GM21717 (cell line): ENCODE results near the gene CRYGN.

ENCODE experiments used
- ATAC-seq: cut with Tn5 transposase; IDR thresholded peaks from one replicate; pipeline ENCODE4 v1.9.1; 2021; ENCODE audit warnings: mild to moderate bottlenecking, moderate library complexity; ENCODE audit not compliant: unreplicated experiment

The CRYGN gene

DNA sequence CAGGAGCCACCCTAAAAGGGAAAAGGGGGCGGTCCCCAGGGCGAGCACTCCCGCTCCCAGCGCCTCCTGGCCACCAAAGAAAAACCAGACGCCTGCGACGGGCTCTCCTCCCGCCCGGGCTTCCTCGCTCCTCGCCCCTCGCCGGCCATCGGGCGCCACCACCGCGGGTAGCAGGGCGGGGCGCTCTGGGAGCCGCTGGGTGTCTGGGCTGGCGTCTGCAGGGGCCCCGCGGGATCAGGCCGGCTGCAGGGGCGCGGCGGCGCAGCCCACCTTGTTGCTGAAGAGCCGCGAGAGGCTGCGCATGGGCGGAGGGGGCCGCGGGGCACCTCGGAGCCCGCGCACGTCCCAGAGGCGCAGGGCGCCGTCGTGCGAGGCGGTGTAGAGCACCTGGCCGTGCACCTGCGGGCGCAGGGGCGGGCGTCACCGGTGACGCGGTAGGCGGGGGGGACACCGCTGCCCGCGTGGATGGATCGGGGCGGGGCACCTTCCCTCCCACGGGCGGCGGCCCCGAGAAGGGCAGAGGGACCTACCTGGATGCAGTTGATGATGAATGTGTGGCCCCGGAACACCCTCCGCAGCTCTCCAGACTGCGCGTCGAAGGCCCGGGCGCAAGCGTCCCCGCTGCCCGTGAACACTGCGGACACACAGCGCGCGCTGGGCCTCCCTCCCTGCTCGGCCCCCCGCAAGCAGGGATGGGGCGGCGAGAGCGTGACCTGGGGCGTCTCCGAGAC is 58.4 kb downstream of the CRYGN start:
- no peak for ATAC-seq

DNA sequence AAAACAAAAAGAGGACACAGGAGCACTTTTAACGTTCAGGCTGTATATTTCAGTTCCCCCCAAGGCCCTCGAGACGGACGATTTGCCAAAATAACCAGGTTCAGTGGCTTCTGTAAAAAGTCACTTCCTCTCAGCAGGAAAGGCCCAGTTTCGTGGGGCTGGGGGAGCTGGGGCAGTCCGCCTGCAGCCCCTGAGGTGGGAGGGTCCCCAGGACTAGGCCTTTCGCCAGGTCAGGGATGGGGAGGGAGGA is 58.9 kb downstream of the CRYGN start:
- no peak for ATAC-seq

DNA sequence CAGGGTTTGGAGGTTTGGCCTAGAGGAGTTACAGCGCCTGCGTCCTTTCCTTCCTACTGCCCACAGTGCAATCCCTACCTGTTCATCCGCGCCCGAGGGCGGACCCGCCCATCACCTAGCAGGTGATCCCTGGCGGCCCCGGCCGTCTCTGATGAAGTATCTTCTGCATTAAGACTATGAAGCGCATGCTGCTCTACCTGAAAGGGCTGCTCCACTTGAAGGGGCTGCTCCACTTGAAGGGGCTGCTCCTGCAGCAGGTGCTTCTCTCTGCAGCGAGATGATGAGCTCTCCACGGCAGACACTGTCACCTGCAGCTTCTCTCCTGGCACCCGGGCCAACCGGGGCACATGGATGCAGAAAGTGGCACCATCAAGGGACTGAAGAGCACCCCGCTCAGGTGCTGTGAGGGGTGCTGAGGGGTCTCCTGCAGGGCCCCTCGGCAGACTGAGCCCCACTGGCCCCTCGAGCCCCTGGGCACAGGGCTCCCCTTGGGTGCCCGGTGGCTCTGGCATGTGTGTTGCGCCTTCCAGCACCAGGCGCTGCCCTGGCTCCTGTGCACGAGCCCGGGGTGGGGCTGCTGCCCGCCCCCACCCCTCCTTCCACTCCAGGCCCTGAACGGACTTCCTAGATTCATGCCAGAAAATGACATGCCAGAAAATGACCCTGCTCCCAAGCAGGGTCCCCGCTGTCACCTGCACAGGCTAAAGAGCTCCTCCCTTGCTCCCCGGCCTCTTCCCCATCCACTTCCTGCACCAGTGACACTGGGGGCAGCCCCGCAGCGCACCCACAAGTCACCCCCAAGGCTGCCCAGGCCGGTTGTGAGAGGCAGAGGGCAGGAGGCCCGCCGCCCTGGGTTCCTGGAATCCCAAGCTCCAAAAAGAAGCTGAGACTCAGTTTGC is 59.5 kb downstream of the CRYGN start:
- no peak for ATAC-seq

DNA sequence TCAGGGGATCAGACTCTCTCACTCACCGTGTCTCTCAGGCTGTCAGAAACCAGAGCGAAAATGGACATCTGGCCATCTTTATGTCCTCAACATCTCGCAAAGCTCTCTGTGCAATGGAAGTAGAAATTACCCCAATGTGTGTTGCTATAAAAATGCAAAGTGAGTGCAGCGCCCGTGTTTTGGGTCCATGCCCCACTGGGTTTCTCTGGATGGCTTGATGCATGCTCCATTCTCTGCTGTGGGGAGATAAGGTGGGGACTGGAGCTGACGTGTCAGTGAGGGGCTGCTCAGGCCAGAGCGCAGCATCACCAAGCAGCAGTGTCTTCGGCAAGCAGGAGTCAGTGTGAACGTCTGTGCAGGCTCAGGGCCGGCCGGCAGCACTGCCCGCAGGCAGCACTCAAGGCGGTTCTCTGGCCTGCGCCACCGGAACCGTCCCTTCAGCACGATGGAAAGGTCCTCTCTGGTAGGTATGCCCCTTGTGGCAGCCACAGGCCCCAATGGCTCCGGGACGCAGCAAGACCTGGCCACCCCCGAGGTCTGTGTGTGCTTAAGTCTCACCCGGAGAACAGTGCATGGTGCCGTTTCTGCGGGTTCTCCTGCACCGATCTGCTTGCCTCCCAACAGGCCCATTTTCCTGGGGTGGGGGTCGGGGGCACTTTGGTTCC is 60.3 kb downstream of the CRYGN start:
- no peak for ATAC-seq

DNA sequence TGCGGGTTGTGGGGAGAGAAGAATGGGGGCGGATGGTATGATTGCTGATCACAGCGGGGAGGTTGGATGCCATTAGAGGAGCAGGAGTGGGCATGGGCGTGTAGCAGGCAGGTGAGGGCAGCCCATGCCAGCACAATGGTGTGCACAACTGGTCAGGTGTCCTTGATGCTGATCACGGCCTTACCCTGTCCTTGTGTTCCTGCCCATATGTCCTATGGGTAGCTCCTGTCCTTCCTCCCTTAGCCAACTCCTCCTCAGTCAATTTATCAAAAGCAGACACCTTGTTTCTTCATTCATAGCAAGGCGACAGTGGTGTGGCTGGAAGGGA is 60.8 kb downstream of the CRYGN start:
- no peak for ATAC-seq
